Type B pancreatic cell (in vitro differentiated cells): Measurements from ENCODE around the gene LTO1. TPM values are rescaled to one million over a fixed set of nuclear protein-coding genes. Genes with fewer than 3 reads are reported as not detected.

Experiments used
- DNase-seq: peaks from one replicate; pipeline ENCODE4 v3.0.0; 2021; ENCODE audit warnings: mixed read lengths; ENCODE audit not compliant: unreplicated experiment; ENCODE audit errors: extremely low spot score
- H3K27ac Mint-ChIP-seq: 2 replicates; pipeline ENCODE4 v1.8.0; 2021; ENCODE audit warnings: mild to moderate bottlenecking, mixed read lengths
- H3K27me3 Mint-ChIP-seq: 2 replicates; pipeline ENCODE4 v1.8.0; 2021; ENCODE audit warnings: mixed read lengths
- H3K36me3 Mint-ChIP-seq: 2 replicates; pipeline ENCODE4 v1.8.0; 2021; ENCODE audit warnings: mixed read lengths
- H3K4me1 Mint-ChIP-seq: one replicate; pipeline ENCODE4 v1.8.0; 2021; ENCODE audit warnings: mixed read lengths; ENCODE audit not compliant: unreplicated experiment
- H3K4me3 Mint-ChIP-seq: 2 replicates; pipeline ENCODE4 v1.8.0; 2021; ENCODE audit warnings: mild to moderate bottlenecking, mixed read lengths
- H3K9me3 Mint-ChIP-seq: 2 replicates; pipeline ENCODE4 v1.8.0; 2021; ENCODE audit warnings: mixed read lengths
- total RNA-seq: library from RNA; stranded (reverse); gene quantifications from 2 replicates; pipeline ENCODE4 v1.2.1, GENCODE V29; 2021; ENCODE audit warnings: low replicate concordance
- TF ChIP-seq, protein P1 (sequence below): fragments of 200-600 bp; sonication (generic); conservative IDR thresholded peaks from 2 replicates; pipeline ENCODE4 v1.5.0; 2021; ENCODE audit warnings: antibody characterized with exemption, mild to moderate bottlenecking

LTO1 gene
- total RNA-seq, 1 donor from 2014 or later, result 24.6 TPM

DNA sequence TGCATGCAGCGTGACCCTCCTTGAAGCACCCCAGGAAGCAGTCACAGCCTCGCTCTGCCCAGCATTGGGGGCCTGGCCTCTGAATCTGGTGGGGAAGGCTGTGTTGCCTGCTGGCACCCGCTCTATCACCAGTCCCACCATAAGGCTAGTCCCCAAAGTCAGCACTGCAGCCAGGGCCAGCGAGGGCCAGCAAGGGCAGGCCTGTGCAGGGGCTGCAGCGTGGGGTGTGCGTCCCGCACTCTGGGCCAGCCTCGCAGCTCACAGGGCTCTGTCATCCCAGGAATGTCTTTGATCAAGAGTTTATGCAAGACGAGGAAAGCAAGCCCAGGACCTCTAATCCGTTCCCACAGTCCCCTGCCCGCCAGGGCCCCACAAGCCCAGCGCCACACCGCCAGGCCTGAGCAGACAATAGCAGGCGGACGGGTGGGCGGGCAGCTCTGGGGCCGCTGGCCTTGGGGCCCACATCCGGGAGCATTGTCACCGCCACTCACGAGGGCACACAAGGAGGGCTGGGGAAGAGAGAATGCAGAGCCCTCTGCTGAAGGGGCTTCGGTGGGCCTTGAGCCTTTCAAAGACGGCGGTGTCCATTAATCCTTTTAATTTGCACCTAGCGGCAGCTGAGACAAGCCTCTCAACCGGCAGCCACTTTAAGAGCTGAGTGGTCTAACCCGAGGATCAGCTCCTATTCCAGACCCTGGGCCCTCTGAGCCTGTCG, 17.1 kb downstream of the LTO1 start:
- Mint-ChIP-seq H3K9me3 (no peaks in the 10 kb centered on the region), H3K4me1 (peaks cover 9% of the 10 kb centered on the region), H3K4me3 (peak overlapping the region; percentile 41), H3K36me3 (no peaks in the 10 kb centered on the region), H3K27ac (peak overlapping the region; percentile 63), H3K27me3 (no peaks in the 10 kb centered on the region)
- TF ChIP-seq, protein P1, sequence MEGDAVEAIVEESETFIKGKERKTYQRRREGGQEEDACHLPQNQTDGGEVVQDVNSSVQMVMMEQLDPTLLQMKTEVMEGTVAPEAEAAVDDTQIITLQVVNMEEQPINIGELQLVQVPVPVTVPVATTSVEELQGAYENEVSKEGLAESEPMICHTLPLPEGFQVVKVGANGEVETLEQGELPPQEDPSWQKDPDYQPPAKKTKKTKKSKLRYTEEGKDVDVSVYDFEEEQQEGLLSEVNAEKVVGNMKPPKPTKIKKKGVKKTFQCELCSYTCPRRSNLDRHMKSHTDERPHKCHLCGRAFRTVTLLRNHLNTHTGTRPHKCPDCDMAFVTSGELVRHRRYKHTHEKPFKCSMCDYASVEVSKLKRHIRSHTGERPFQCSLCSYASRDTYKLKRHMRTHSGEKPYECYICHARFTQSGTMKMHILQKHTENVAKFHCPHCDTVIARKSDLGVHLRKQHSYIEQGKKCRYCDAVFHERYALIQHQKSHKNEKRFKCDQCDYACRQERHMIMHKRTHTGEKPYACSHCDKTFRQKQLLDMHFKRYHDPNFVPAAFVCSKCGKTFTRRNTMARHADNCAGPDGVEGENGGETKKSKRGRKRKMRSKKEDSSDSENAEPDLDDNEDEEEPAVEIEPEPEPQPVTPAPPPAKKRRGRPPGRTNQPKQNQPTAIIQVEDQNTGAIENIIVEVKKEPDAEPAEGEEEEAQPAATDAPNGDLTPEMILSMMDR, result peak; percentile 25
- DNase-seq, result no peak

- H3K4me3 Mint-ChIP-seq, result no peak overlapping the region
- H3K9me3 Mint-ChIP-seq, result no peaks in the 10 kb centered on the region
- peaks cover 14% of the 10 kb centered on the region for H3K4me1 Mint-ChIP-seq
- H3K27ac Mint-ChIP-seq, result peak overlapping the region; percentile 63
- H3K27me3 Mint-ChIP-seq, result no peaks in the 10 kb centered on the region
- TF ChIP-seq, protein P1, result no peak
- H3K36me3 Mint-ChIP-seq, result no peaks in the 10 kb centered on the region
- DNase-seq, result no peak
Observed at GRCh38 chr11:69657456-69657910, 17.7 kb downstream of the LTO1 start.

GRCh38 chr11:69656536-69657455, 18.4 kb downstream of the LTO1 start:
- Mint-ChIP-seq H3K27me3 (no peaks in the 10 kb centered on the region), H3K4me1 (peaks cover 14% of the 10 kb centered on the region), H3K27ac (peak overlapping the region; percentile 46), H3K4me3 (no peak overlapping the region), H3K36me3 (no peaks in the 10 kb centered on the region), H3K9me3 (no peaks in the 10 kb centered on the region)
- DNase-seq, result no peak
- TF ChIP-seq, protein P1, result no peak

GRCh38 chr11:69655479-69656428, 19.4 kb downstream of the LTO1 start:
- H3K4me1 Mint-ChIP-seq, result peaks cover 14% of the 10 kb centered on the region
- peaks cover 3% of the 10 kb centered on the region for H3K36me3 Mint-ChIP-seq
- no peak overlapping the region for H3K4me3 Mint-ChIP-seq
- peak overlapping the region; percentile 46 for H3K27ac Mint-ChIP-seq
- TF ChIP-seq, protein P1, result no peak
- DNase-seq, result peak; percentile 66
- no peaks in the 10 kb centered on the region for H3K27me3 Mint-ChIP-seq
- no peaks in the 10 kb centered on the region for H3K9me3 Mint-ChIP-seq
